Measurements from ENCODE around the gene FGD6. TPM values are rescaled to one million over a fixed set of nuclear protein-coding genes. Genes with fewer than 3 reads are reported as not detected.

FGD6 gene
- total and polyA plus RNA-seq, 4 experiments from 2014 or later = 0.16 to 0.70 (median 0.69) TPM; not detected in 1

DNA sequence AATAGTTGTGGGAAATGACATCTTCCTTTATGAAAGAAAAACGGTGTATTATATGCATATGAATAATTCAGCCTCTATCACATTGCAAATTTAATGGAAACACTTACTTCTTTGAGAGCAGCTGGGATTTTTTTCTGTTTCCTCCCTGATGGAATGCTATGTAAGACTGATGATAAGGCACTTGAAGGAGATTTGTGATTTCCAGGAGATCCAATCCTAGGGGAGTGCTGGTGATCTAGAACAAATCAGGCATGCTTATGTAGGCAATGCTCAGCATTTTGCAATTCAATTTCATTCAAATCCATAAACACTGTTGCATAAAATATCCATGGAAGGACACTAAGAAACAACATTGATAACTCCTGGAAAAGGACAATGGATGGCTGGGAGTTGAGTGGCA, 127.8 kb downstream of the FGD6 start:
- Mint-ChIP-seq H3K4me1 (peaks cover 0 to 2% (median under 1%) of the 10 kb centered on the region in 4 donors), H3K27ac (no peak overlapping the region), H3K9me3 (no peaks in the 10 kb centered on the region), H3K36me3 (no peaks in the 10 kb centered on the region), H3K4me3 (no peak overlapping the region), H3K27me3 (peaks cover 3 to 6% of the 10 kb centered on the region in 2 donors)
- intact Hi-C loops (cut with micrococcal nuclease) = no loop called here
- no peak overlapping the region for H3K27ac ChIP-seq (ENCODE audit: low read depth, low read length)
- ChIA-PET CTCF (ENCODE audit: partially characterized antibody) (no interaction called here), POLR2A (ENCODE audit: partially characterized antibody) (interaction anchor here (1.1 kb wide), 1 partner anchor 11 kb away, joined by 3 read pairs; no protein-coding TSS in a partner anchor)
- no peak for DNase-seq
- H3K9me3 ChIP-seq (ENCODE audit: control insufficient read depth in 1 of 2, low read length in 2 of 2) = no peaks in the 10 kb centered on the region
- no peak overlapping the region for H3K4me3 ChIP-seq (ENCODE audit: low read length in 2 of 2)
- no peaks in the 10 kb centered on the region for H3K27me3 ChIP-seq (ENCODE audit: insufficient read depth, low read length)
- H3K4me1 ChIP-seq (ENCODE audit: insufficient read depth, low read length) = no peaks in the 10 kb centered on the region
- no peaks in the 10 kb centered on the region for H3K36me3 ChIP-seq (ENCODE audit: insufficient read depth, low read length)

DNA sequence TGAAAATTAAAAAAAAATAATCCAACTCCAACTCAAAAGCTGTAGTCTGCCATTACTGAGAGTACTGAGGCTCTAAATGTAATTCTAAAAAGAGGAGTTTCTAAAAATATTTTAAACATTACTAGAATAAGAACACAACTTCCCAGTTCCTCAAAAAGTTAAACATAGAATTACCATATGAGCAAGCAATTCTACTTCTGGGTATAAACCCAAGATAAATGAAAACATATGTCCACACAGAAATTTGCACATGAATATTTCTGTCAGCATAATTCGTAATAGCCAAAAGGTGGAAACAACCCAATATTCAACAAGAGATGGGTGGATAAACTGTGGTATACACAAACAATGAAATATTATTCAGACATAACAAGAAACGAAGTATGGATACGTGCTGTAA, 128.9 kb downstream of the FGD6 start:
- Mint-ChIP-seq H3K27ac (no peak overlapping the region), H3K9me3 (no peaks in the 10 kb centered on the region), H3K27me3 (peaks cover 3 to 6% of the 10 kb centered on the region in 2 donors), H3K36me3 (no peaks in the 10 kb centered on the region), H3K4me1 (peaks cover 0 to 2% (median under 1%) of the 10 kb centered on the region in 4 donors), H3K4me3 (no peak overlapping the region)
- no peaks in the 10 kb centered on the region for H3K36me3 ChIP-seq (ENCODE audit: insufficient read depth, low read length)
- H3K27me3 ChIP-seq (ENCODE audit: insufficient read depth, low read length) = no peaks in the 10 kb centered on the region
- POLR2A ChIA-PET (ENCODE audit: partially characterized antibody) = no interaction called here
- no peak overlapping the region for H3K4me3 ChIP-seq (ENCODE audit: low read length in 2 of 2)
- intact Hi-C loops (cut with micrococcal nuclease) = no loop called here
- H3K27ac ChIP-seq (ENCODE audit: low read depth, low read length) = no peak overlapping the region
- CTCF ChIA-PET (ENCODE audit: partially characterized antibody) = no interaction called here
- DNase-seq = no peak
- H3K9me3 ChIP-seq (ENCODE audit: control insufficient read depth in 1 of 2, low read length in 2 of 2) = no peaks in the 10 kb centered on the region
- H3K4me1 ChIP-seq (ENCODE audit: insufficient read depth, low read length) = no peaks in the 10 kb centered on the region

- Histone ChIP-seq H3K9me3 (ENCODE audit: control insufficient read depth in 1 of 2, low read length in 2 of 2) (no peaks in the 10 kb centered on the region), H3K27ac (ENCODE audit: low read depth, low read length) (no peak overlapping the region), H3K4me3 (ENCODE audit: low read length in 2 of 2) (no peak overlapping the region), H3K36me3 (ENCODE audit: insufficient read depth, low read length) (no peaks in the 10 kb centered on the region), H3K27me3 (ENCODE audit: insufficient read depth, low read length) (no peaks in the 10 kb centered on the region), H3K4me1 (ENCODE audit: insufficient read depth, low read length) (no peaks in the 10 kb centered on the region)
- Mint-ChIP-seq H3K27ac (no peak overlapping the region), H3K9me3 (no peaks in the 10 kb centered on the region), H3K27me3 (peaks cover 0 to 6% of the 10 kb centered on the region in 2 donors), H3K4me3 (no peak overlapping the region), H3K36me3 (no peaks in the 10 kb centered on the region), H3K4me1 (peaks cover 0 to 2% (median under 1%) of the 10 kb centered on the region in 4 donors)
- DNase-seq = no peak
- POLR2A ChIA-PET (ENCODE audit: partially characterized antibody) = no interaction called here
- CTCF ChIA-PET (ENCODE audit: partially characterized antibody) = interaction anchor here (0.7 kb wide), 1 partner anchor 59 kb away, joined by 3 read pairs; no protein-coding TSS in a partner anchor
- intact Hi-C loops (cut with micrococcal nuclease) = no loop called here
Observed at GRCh38 chr12:95085612-95086011, 131.7 kb downstream of the FGD6 start.

DNA sequence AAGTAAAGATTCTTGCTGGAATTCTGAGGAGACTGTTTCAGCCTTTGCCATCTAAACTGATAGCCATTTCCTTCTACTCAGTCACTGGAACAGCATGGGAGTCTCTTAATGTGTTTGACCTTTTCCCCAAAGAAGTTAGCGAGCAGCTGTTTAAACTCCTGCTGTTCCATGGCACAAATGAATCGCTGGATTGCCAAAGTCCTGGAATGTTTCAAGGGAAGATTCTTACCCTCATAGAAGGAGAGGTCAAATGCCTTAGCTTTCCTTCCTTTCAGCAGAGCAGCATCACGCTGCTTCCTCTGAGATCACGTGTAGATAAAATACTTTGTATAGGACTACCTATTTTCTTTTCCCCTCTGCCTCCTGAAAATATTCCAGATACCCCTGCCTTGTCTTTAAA, 133.3 kb downstream of the FGD6 start:
- Mint-ChIP-seq H3K36me3 (no peaks in the 10 kb centered on the region), H3K4me3 (no peak overlapping the region), H3K4me1 (peaks cover 0 to 2% (median under 1%) of the 10 kb centered on the region in 4 donors), H3K27me3 (no peaks in the 10 kb centered on the region), H3K9me3 (no peaks in the 10 kb centered on the region), H3K27ac (no peak overlapping the region)
- ChIA-PET CTCF (ENCODE audit: partially characterized antibody) (interaction anchor here (2.7 kb wide), 1 partner anchor 10 kb away, joined by 14 read pairs; the partner anchor contains the start of gene NR2C1), POLR2A (ENCODE audit: partially characterized antibody) (no interaction called here)
- H3K9me3 ChIP-seq (ENCODE audit: control insufficient read depth in 1 of 2, low read length in 2 of 2) = no peaks in the 10 kb centered on the region
- H3K4me3 ChIP-seq (ENCODE audit: low read length in 2 of 2) = no peak overlapping the region
- H3K36me3 ChIP-seq (ENCODE audit: insufficient read depth, low read length) = no peaks in the 10 kb centered on the region
- no peaks in the 10 kb centered on the region for H3K27me3 ChIP-seq (ENCODE audit: insufficient read depth, low read length)
- H3K27ac ChIP-seq (ENCODE audit: low read depth, low read length) = no peak overlapping the region
- DNase-seq = no peak
- H3K4me1 ChIP-seq (ENCODE audit: insufficient read depth, low read length) = no peaks in the 10 kb centered on the region
- intact Hi-C loops (cut with micrococcal nuclease) = no loop called here

GRCh38 chr12:95083471-95083870, 133.8 kb downstream of the FGD6 start:
- Histone ChIP-seq H3K4me1 (ENCODE audit: insufficient read depth, low read length) (no peaks in the 10 kb centered on the region), H3K27ac (ENCODE audit: low read depth, low read length) (no peak overlapping the region), H3K4me3 (ENCODE audit: low read length in 2 of 2) (no peak overlapping the region), H3K9me3 (ENCODE audit: control insufficient read depth in 1 of 2, low read length in 2 of 2) (no peaks in the 10 kb centered on the region), H3K27me3 (ENCODE audit: insufficient read depth, low read length) (no peaks in the 10 kb centered on the region), H3K36me3 (ENCODE audit: insufficient read depth, low read length) (no peaks in the 10 kb centered on the region)
- no peak overlapping the region for H3K4me3 Mint-ChIP-seq
- intact Hi-C loops (cut with micrococcal nuclease) = no loop called here
- no peaks in the 10 kb centered on the region for H3K36me3 Mint-ChIP-seq
- ChIA-PET CTCF (ENCODE audit: partially characterized antibody) (interaction anchor here (2.7 kb wide), 1 partner anchor 10 kb away, joined by 14 read pairs; the partner anchor contains the start of gene NR2C1), POLR2A (ENCODE audit: partially characterized antibody) (interaction anchor here (0.6 kb wide), 1 partner anchor 12 kb away, joined by 3 read pairs; no protein-coding TSS in a partner anchor)
- H3K4me1 Mint-ChIP-seq = peaks cover 0 to 2% (median under 1%) of the 10 kb centered on the region in 4 donors
- no peak for DNase-seq
- H3K27ac Mint-ChIP-seq = no peak overlapping the region
- H3K9me3 Mint-ChIP-seq = no peaks in the 10 kb centered on the region
- H3K27me3 Mint-ChIP-seq = no peaks in the 10 kb centered on the region

DNA sequence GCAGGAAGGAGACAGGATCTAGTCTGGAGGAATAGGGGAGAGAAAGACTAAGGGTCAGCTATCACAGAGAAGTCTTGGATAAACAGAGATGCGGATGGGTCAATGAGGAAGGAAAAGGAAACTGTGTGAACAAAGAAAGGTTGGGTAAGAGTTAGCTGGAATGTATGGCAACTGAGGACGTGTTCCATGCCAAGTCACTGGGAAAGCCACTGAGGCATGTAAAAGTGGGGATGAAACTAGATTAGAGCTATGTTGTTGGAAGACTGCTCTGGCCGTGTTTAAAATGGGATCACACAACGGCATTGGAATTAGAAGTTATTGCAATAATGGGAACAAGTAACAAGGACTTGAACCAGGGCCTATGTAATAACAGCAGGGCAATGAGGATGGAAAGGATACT, 139.9 kb downstream of the FGD6 start:
- DNase-seq = no peak
- peak overlapping the region in 1 of 7 donors; percentile 24 for H3K27ac Mint-ChIP-seq
- no peaks in the 10 kb centered on the region for H3K27me3 Mint-ChIP-seq
- Histone ChIP-seq H3K27ac (ENCODE audit: low read depth, low read length) (no peak overlapping the region), H3K4me1 (ENCODE audit: insufficient read depth, low read length) (peaks cover 6% of the 10 kb centered on the region), H3K4me3 (ENCODE audit: low read length in 2 of 2) (no peak overlapping the region), H3K9me3 (ENCODE audit: control insufficient read depth in 1 of 2, low read length in 2 of 2) (no peaks in the 10 kb centered on the region), H3K36me3 (ENCODE audit: insufficient read depth, low read length) (no peaks in the 10 kb centered on the region), H3K27me3 (ENCODE audit: insufficient read depth, low read length) (no peaks in the 10 kb centered on the region)
- intact Hi-C loops (cut with micrococcal nuclease) = no loop called here
- CTCF ChIA-PET (ENCODE audit: partially characterized antibody) = interaction anchor here (1.3 kb wide), 1 partner anchor 9 kb away, joined by 4 read pairs; no protein-coding TSS in a partner anchor
- H3K4me3 Mint-ChIP-seq = no peak overlapping the region
- POLR2A ChIA-PET (ENCODE audit: partially characterized antibody) = no interaction called here
- H3K4me1 Mint-ChIP-seq = peaks cover 3 to 10% (median 7%) of the 10 kb centered on the region in 4 donors
- peaks cover 0 to 3% of the 10 kb centered on the region in 2 donors for H3K36me3 Mint-ChIP-seq
- H3K9me3 Mint-ChIP-seq = no peaks in the 10 kb centered on the region

GRCh38 chr12:95074766-95075165, 142.5 kb downstream of the FGD6 start:
- CTCF ChIA-PET (ENCODE audit: partially characterized antibody) = interaction anchor here (1.2 to 2.1 kb wide), 2 partner anchors 8 to 199 kb away, joined by 3 to 14 read pairs; no protein-coding TSS in a partner anchor
- no peaks in the 10 kb centered on the region for H3K9me3 ChIP-seq (ENCODE audit: control insufficient read depth in 1 of 2, low read length in 2 of 2)
- H3K9me3 Mint-ChIP-seq = no peaks in the 10 kb centered on the region
- H3K36me3 ChIP-seq (ENCODE audit: insufficient read depth, low read length) = no peaks in the 10 kb centered on the region
- no peak overlapping the region for H3K4me3 ChIP-seq (ENCODE audit: low read length in 2 of 2)
- no peak overlapping the region for H3K27ac Mint-ChIP-seq
- no peak for DNase-seq
- H3K4me1 Mint-ChIP-seq = peaks cover 8 to 30% (median 13%) of the 10 kb centered on the region in 4 donors
- H3K36me3 Mint-ChIP-seq = peaks cover 0 to 3% of the 10 kb centered on the region in 2 donors
- intact Hi-C loops (cut with micrococcal nuclease) = loop anchor here (5.0 kb wide), 2 partner anchors 927 to 1502 kb away; partner anchors contain the start of genes PLXNC1 and SOCS2
- no peaks in the 10 kb centered on the region for H3K27me3 ChIP-seq (ENCODE audit: insufficient read depth, low read length)
- peaks cover 15% of the 10 kb centered on the region for H3K4me1 ChIP-seq (ENCODE audit: insufficient read depth, low read length)
- H3K4me3 Mint-ChIP-seq = peak overlapping the region in 1 of 8 donors; percentile 13
- H3K27me3 Mint-ChIP-seq = no peaks in the 10 kb centered on the region
- H3K27ac ChIP-seq (ENCODE audit: low read depth, low read length) = no peak overlapping the region
- POLR2A ChIA-PET (ENCODE audit: partially characterized antibody) = no interaction called here
